GM19455 (cell line): ENCODE results near the gene ADAMTS8.

Experiments used
- ATAC-seq: cut with Tn5 transposase; IDR thresholded peaks from one replicate; pipeline ENCODE4 v1.9.1; 2021; ENCODE audit not compliant: unreplicated experiment

ADAMTS8 gene, protein sequence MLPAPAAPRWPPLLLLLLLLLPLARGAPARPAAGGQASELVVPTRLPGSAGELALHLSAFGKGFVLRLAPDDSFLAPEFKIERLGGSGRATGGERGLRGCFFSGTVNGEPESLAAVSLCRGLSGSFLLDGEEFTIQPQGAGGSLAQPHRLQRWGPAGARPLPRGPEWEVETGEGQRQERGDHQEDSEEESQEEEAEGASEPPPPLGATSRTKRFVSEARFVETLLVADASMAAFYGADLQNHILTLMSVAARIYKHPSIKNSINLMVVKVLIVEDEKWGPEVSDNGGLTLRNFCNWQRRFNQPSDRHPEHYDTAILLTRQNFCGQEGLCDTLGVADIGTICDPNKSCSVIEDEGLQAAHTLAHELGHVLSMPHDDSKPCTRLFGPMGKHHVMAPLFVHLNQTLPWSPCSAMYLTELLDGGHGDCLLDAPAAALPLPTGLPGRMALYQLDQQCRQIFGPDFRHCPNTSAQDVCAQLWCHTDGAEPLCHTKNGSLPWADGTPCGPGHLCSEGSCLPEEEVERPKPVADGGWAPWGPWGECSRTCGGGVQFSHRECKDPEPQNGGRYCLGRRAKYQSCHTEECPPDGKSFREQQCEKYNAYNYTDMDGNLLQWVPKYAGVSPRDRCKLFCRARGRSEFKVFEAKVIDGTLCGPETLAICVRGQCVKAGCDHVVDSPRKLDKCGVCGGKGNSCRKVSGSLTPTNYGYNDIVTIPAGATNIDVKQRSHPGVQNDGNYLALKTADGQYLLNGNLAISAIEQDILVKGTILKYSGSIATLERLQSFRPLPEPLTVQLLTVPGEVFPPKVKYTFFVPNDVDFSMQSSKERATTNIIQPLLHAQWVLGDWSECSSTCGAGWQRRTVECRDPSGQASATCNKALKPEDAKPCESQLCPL

DNA sequence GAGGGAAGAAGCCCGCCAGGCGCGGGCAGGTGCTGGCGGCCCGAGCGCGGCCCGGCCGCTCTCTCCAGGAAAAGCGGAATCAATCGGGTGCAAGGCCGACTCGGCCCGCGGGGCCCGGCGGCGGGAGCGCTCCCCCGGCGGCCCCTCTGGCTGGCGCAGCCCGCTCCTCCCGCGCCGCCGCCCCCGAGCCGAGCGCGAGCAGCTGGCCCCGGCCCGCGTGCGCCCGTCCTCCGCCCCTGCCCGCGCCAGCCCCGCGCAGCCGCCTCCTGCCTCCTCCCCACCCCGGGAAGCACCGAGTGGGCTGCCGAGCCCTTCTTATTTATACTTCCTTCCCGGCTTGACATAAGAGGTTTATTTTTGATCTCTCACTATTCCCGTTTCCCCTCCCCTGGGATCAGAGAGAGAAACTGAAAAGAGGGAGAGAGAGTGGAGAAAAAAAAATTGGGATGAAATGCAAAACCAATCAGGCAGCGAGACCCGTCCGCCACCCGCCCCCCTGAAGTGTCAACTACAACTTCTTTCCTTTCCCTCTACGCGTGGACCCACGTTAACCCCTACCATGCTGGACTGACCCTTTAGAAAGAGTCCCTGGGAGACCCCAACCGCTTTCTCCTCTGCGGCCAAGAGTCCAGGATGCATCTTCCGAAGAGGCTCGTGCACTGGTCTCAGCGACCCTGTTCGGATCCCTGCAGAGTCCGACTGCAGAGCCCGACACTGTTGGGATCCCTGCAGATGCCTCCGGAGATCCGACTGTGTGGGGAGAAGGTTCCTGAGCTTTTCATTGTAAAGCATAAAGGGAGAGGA lies at the start of gene ADAMTS8:
Gene ADAMTS8 (minus strand): TSS at position 294 of the 804 bp plus-strand sequence. CDS start 323 bp downstream, outside the sequence.
- ATAC-seq = no peak

DNA sequence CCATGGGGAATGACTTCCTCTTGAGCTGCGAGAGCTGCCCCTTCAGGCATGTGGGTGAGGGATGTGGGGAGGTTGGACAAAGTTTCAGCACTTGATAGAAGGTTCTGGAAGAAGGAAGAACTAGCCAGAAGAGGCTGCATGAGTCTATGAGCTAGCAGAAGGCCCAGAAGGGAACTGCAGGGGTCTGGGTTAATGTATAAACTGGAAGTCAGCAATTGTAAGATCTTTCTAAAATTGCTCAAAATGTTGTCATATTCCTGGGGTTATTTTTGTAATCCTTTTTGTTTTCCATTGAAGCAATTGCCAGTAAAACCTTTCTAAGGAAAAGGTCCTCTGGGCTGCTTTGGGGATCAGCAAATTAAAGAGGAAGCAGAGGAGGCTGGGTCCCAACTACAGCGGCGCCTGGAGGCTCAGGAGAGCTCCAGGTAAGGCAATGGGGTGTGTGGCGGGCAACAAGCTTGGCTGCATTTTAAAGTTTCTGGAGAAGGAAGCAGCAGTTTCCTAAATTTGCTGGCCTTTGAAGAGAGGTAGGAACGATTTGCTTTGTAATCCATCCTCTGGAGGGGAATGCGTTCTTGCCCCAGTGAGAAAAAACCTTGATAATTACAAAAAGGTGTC lies 49.3 kb upstream of the ADAMTS8 start:
- no peak for ATAC-seq

DNA sequence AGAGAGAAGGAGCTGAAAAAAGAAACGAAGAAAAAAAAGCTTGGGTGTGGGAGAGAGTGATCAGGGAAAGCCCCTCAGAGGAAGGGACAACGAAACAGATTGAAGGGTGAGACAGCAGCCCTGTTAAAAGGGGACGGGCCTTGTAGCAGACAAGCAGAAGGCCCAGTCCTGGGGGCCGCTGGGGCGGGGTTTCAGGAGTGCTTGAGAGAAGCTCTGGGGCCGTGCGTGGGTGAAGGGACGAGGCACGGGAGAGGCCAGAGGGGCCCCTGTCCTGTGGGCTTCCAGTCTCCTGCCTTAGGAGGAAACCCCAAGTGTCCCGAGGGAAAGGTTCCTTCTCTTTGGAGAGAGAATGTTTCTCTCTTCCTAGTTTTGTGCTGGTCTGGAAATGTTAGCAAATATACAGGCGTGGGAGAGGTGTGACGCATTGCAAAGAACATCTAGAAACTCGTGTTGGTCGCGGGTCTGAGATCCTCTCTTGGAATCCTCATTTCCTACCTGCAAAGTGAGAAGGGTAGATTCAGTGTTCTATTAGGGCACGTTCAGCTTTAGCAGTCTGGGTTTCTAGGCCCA lies 48.6 kb upstream of the ADAMTS8 start:
- ATAC-seq = no peak

DNA sequence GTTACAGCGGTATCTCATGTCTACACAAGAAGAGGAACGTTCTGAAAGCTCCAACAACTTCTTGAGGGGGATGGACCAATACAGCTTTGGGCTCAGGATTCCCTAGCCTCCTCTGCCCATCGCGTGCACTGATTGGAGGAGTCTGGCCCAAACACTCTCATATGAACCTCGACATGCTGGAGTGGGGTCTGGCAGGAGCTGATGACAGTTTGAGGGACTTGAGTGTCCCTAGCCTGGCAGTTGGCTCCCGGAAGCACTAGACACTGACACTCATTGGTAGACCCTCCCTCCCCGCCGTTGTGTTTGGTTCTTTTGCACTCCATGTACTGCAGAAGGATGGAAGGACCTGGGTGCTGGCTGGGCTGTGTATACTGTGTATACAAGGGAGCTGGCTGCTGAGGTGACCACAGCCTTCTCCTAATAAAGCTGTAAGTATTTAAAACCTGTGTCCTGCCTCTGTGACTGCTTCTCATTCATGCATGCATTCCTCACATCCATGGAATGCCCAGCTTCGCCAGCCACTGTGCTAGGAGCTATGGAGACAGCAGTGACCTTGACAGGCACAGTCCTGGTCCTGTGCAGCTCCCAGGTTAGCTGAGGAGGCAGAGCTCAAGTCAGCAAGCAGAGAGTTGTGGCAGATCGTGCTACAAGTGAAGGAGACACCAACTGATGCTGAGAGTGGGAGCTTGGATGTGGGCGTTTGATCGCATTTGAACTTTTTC lies 48.0 kb upstream of the ADAMTS8 start:
- no peak for ATAC-seq

DNA sequence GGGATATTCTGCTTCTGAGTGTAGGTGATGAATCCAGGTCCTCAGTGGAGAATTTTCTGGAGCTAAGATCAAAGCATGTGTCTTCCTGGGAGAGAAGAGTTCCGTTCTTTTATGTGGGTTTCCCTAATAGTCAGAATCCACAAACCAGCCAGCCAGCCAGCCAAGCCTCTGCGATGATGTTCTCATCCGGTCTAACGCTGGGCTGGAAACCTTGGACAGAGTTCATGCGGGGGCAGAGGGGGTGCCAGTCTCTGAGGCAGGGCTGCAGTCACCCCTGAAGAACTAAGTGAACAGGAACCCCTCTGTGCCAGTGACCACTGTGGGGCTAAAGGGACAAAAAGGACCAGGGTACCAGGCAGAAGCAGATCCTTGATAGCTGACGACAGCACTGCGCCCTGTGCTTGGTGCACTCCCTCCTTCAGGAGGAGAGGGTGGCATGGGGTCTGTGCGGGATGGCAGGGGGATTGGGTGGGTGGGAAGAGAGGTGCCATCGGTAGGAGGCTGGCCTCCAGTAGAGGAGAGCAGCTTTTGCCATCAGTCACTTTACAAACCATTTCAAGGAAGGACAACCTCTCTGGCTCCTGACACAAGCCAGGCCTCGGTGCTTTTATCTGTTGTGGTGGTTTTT lies 47.1 kb upstream of the ADAMTS8 start:
- no peak for ATAC-seq

DNA sequence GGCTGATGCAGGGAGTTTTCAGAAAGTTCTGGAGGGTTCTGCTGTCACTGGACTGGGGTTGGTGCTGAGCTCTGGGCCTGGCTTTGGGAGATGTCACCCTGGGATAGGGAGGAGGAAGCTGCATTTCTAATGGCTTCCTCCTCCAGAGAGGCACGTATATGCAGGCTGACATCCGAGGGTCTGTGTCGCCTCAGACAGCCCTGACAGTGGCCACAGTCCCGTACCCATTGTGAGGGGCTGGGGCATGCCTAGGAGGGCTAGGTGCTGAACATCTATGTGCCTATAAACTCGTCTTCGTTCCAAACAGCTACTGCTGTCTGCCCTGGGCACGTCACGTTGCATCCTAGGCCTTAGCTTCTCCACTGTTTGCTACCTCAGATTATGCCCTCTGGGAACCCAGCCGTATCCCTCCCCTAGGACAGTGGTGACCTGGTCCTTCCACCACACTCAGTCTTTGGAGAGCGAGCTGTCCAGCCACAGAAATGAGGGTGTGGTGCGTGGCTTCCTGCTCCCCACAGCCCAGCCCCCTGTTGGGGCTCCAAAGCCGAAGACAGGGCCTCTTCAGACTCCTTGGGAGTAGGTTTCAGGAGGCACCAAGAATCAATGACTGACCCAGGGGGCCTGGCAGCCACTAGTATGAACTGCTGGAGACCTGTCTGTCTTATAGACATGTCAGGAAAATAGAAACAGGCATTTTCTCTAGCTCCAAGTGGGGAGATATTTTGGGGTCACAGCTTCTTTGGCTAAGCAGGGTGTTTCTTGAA lies 46.4 kb upstream of the ADAMTS8 start:
- no peak for ATAC-seq

DNA sequence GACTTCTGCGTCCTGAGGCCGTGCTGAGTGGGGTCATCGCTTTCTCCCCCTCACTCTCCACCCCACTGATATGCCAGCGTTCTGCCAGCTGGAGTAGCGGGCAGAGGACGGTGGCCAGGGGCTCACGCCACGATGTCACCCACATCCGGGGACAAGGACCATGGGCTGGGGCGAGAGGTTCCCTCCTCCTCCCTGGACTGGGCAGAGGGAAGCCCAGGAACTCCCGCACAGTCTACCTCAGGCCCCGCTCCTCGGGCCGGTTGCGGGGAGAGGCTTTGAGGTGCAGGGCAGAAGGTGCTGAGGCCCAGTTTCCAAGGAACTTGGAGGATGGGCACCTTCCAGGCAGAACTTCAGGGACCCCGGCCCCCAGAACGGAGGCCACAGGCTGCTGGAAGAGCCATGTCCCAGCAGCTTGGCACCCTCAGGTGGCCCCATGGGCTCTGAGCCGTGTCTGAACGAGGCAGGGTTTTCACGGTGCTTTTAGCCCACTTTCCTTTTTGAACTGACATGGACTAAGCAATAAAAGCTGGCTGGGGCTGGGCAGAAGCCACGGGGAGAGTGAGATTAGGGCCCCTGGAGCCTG lies 45.5 kb upstream of the ADAMTS8 start:
- no peak for ATAC-seq

DNA sequence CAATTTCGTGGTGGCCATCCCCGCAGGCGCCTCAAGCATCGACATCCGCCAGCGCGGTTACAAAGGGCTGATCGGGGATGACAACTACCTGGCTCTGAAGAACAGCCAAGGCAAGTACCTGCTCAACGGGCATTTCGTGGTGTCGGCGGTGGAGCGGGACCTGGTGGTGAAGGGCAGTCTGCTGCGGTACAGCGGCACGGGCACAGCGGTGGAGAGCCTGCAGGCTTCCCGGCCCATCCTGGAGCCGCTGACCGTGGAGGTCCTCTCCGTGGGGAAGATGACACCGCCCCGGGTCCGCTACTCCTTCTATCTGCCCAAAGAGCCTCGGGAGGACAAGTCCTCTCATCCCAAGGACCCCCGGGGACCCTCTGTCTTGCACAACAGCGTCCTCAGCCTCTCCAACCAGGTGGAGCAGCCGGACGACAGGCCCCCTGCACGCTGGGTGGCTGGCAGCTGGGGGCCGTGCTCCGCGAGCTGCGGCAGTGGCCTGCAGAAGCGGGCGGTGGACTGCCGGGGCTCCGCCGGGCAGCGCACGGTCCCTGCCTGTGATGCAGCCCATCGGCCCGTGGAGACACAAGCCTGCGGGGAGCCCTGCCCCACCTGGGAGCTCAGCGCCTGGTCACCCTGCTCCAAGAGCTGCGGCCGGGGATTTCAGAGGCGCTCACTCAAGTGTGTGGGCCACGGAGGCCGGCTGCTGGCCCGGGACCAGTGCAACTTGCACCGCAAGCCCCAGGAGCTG lies 44.8 kb upstream of the ADAMTS8 start:
- no peak for ATAC-seq

DNA sequence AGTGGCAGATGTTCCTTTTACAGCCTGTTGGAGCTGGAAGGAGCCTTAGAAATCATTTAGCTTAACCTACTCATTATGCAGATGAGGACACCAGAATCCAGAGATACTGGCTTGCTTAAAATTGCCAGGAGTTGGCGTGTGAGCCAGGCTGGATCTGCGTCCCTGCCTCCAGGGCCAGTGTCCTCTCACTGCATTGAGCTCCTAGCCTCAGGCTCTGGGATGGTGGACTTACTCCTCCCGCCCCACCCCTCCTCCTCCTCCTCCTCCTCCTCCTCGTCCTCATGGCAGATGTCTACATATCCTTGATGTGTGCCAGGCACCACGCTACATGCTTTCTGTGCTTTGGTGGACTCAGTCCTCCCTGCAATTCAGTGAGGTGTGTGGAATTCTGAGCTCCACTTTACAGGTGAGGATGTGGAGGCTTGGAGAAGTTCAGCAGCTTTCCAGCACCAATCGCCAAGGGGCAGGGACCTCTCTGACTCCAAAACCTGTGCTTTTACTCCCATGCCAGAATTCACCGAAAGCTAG lies 44.1 kb upstream of the ADAMTS8 start:
- no peak for ATAC-seq

DNA sequence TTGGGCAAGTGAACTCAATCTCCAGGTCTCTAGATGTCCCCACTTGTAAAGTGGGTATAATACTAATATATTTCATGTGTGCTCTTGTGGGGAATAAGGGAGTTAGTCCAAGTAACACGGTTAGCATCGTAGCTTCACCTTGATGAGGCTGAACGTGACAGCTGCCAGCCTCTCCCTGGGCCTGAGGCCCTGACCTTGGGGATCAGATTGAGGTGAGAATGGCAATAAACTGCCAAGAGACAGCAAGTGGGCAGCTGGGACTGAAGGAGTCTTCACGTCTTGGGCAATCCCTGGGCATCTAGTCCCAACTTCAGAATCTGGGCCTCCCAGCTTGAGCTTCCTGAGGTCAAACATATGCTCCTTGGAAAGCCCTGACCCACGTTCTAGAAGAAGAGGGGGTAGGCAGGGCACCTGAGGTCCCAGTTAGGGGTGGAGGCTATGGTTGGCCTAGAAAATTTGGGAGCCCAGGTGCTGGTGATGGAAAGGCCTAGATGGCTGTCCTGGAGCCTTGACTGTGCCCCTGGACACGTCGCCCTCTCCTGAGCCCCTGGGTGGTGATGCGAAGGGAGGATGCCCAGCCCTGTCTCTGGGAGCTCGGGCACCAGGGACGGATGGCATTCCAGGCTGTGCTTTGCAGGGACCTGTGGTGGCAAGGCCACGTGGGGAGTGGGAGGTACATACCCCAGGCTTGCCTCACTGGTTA lies 43.5 kb upstream of the ADAMTS8 start:
- no peak for ATAC-seq

DNA sequence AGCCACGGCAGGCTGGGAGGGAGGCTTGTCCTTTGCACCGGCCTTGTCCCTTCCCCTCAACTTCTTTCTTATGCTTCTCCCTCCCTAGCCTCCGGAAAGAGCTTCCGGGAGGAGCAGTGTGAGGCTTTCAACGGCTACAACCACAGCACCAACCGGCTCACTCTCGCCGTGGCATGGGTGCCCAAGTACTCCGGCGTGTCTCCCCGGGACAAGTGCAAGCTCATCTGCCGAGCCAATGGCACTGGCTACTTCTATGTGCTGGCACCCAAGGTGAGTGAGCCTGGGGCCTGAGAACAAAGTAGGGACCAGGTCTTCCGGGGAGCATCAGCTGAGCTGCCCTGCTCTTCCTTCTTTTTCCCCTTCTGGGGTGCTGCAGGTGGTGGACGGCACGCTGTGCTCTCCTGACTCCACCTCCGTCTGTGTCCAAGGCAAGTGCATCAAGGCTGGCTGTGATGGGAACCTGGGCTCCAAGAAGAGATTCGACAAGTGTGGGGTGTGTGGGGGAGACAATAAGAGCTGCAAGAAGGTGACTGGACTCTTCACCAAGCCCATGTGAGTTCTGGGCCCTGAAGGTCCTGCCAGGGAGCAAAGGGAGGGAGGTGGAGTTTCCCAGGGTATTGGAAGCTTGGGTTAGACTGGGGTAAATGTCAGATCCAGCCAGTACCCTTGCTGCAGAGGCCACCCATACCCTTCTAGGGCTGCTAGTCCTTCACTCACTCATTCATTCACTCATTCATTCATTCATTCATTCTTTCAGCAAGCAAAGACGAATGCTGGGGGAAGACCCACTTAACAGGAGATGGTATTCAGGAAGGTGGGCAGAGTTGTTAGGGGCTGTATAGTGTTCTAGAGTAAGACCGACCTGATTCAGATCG lies 42.7 kb upstream of the ADAMTS8 start:
- no peak for ATAC-seq

DNA sequence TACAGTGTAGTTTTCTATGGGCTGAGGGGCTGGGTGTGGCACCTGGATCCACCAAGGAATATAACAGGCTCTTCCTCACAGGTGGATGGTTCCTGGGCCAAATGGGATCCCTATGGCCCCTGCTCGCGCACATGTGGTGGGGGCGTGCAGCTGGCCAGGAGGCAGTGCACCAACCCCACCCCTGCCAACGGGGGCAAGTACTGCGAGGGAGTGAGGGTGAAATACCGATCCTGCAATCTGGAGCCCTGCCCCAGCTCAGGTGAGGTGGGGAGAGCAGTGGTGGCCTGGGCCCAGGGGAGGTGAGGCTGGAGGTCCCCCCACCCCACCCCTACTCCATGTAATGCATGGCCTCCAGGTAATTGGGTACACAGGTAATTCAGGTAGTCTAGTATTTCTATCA lies 40.8 kb upstream of the ADAMTS8 start:
- no peak for ATAC-seq

DNA sequence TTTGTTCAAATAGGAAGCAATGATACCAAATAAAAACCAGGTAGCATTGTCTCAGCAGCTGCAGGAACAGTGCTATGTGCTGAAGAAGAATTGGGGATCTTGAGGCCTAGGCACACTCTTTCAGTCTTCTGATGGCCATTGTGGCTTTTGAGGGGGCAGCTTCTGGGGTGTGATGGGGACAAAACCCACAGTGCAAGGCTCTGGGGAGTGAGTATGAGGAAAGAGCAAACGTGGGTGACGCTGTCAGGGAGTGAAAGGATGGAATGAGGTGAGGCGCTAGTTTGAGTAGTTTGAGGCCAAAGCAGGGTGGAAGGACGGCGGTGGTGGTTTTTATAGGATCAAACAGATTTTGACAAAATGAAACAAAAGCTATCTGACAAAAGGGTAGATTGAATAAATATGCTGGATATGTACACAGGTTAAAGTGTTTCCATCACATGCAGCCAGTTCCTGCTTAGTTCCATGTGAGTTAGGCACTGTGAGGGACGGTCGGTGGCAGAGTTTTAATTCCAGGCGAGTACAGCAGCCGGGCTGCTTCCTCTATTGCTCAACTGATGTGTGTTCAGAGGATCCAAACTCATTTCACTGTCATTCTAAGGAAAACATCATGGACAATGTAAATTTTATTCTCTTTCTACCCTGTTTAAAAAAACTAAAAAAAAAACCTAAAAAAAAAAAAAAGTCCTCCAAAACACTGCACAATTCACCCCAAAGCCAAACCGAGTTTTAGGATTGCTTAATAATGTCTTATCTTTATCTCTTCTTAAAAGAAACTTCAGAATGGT lies 38.9 kb upstream of the ADAMTS8 start:
- ATAC-seq = no peak

DNA sequence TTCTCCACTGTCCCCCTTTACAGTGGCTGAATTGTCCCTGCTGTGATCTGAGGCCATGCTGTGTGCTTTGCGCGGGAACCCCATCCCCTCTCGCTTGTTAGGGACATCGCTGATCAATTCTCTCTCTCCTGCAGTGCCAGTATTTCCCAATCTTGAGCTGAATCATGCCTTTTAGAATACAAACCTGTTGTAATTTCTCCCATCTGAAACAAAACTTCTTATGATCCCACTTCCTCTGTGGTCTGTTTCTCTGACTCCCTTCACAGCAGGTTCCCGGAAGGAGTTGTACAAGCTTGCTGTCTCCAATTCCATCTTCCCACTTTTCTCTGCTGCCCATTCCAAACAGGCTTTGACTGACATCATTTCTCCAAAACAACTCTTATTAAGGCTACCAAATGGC lies 36.9 kb upstream of the ADAMTS8 start:
- ATAC-seq = no peak

DNA sequence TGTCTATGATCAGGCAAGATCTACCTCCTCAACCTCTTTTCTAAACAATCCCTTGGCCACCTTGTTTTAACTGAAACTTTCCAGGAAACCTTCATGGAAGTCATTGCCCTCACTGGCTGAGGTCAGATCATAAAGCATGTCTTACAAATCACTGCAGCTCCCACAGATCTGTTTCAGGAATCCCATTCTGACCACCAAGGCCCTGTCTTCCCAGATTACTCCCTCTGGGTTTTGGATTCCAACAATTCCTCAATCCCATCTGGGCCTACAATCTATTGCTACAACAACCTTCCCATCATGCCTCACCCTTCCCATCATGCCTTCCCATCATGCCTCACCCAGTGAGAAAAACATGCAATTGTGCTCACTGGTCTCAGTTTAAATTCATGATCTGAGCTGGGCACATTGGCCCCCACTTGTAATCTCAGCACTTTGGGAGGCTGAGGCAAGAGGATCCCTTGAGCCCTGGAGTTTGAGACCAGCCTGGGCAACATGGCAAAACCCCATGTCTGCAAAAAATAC lies 35.9 kb upstream of the ADAMTS8 start:
- ATAC-seq = no peak
